ENCODE measurements around the gene EIF4E1B.

DNA sequence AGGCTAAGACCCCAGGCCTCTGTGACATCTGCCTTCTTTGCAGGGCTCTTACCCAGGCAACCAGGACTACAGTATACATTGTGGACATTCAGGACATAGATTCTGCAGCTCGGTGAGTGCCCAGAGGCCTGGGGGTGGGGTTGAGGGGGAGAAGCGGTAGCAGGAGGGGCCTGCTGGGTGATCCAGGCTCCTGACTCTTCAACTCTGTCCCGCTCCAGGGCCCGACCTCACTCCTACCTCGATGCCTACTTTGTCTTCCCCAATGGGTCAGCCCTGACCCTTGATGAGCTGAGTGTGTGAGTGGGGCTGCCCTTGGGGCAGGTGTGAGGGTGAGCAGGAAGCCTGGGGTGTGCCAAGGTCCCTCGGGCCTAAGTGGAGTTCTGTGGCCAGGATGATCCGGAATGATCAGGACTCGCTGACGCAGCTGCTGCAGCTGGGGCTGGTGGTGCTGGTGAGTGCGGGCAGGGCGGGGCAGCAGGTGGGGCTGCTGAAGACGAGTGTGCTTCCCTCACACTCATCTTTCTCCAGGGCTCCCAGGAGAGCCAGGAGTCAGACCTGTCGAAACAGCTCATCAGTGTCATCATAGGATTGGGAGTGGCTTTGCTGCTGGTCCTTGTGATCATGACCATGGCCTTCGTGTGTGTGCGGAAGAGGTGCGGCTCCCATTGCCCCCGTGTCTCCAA lies 40.3 kb upstream of the EIF4E1B start:
- no peak for TF ChIP-seq TAF1 (conservative IDR thresholded peaks at IDR 0.05)
- TF ChIP-seq, protein P1, sequence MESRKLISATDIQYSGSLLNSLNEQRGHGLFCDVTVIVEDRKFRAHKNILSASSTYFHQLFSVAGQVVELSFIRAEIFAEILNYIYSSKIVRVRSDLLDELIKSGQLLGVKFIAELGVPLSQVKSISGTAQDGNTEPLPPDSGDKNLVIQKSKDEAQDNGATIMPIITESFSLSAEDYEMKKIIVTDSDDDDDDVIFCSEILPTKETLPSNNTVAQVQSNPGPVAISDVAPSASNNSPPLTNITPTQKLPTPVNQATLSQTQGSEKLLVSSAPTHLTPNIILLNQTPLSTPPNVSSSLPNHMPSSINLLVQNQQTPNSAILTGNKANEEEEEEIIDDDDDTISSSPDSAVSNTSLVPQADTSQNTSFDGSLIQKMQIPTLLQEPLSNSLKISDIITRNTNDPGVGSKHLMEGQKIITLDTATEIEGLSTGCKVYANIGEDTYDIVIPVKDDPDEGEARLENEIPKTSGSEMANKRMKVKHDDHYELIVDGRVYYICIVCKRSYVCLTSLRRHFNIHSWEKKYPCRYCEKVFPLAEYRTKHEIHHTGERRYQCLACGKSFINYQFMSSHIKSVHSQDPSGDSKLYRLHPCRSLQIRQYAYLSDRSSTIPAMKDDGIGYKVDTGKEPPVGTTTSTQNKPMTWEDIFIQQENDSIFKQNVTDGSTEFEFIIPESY (IDR thresholded peaks at IDR 0.05), result no peak
- TF ChIP-seq CTCF (IDR thresholded peaks at IDR 0.05; ENCODE audit: low read depth, low read length, missing input control), result no peak
- no peak for TF ChIP-seq RAD21 (IDR thresholded peaks at IDR 0.05)
- TF ChIP-seq RXRA (IDR thresholded peaks at IDR 0.05), result no peak
- TF ChIP-seq NR2F2 (IDR thresholded peaks at IDR 0.05), result no peak
- no peak for TF ChIP-seq JUND (IDR thresholded peaks at IDR 0.05)
- no peak for TF ChIP-seq EGR1 (IDR thresholded peaks at IDR 0.05; ENCODE audit: low read depth in 2 of 2)
- no peak for TF ChIP-seq SP1 (IDR thresholded peaks at IDR 0.05)
- TF ChIP-seq, protein P2, sequence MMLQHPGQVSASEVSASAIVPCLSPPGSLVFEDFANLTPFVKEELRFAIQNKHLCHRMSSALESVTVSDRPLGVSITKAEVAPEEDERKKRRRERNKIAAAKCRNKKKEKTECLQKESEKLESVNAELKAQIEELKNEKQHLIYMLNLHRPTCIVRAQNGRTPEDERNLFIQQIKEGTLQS (IDR thresholded peaks at IDR 0.05), result no peak
- TF ChIP-seq, protein P3, sequence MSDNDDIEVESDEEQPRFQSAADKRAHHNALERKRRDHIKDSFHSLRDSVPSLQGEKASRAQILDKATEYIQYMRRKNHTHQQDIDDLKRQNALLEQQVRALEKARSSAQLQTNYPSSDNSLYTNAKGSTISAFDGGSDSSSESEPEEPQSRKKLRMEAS (IDR thresholded peaks at IDR 0.05), result no peak
- no peak for TF ChIP-seq YY1 (IDR thresholded peaks at IDR 0.05)

Data from liver (tissue), 3 donors.